Measurements from ENCODE around the gene PPP1R9A.

Gene PPP1R9A

DNA sequence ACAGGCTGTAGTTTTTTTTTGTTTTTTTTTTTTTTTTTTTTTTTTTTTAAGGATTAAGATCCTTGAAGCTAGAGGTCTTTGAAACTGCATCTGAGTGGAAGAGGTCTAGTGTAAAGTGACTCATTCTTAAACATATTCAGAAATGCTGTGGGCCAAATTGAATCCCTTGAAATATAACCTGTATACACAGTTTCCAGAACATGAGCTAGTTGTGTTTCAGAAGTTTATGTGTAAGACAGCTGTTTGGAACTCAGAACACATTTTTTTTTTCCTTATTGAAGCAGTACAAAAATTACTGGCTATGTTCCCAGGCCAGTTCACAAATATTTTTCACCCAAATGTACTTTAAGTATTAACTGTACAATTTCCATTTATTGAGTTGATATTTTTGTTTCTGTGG, 67.9 kb downstream of the PPP1R9A start:
- Histone ChIP-seq H3K4me2 (ENCODE audit: low read depth, low read length, poor library complexity, severe bottlenecking) (no peak overlapping the region), H3K27me3 (ENCODE audit: low read length) (no peaks in the 10 kb centered on the region), H3K9me2 (replicated peaks; ENCODE audit: insufficient read depth, low read length) (no peaks in the 10 kb centered on the region), H3K4me3 (ENCODE audit: insufficient read depth, low read length, poor library complexity, severe bottlenecking) (no peak overlapping the region), H3K36me3 (ENCODE audit: low read length) (no peaks in the 10 kb centered on the region), H4K20me1 (ENCODE audit: low read depth, low read length) (no peaks in the 10 kb centered on the region), H2AFZ (ENCODE audit: low read depth, low read length, severe bottlenecking) (no peak overlapping the region), H3K79me2 (ENCODE audit: insufficient read depth, low read length) (no peaks in the 10 kb centered on the region), H3K9me3 (ENCODE audit: insufficient read depth, low read length) (no peaks in the 10 kb centered on the region), H3K9ac (ENCODE audit: low read length) (no peak overlapping the region), H3F3A (ENCODE audit: insufficient read depth) (no peaks in the 10 kb centered on the region), H3K27ac (ENCODE audit: low read depth, low read length) (no peak overlapping the region)
- TF ChIP-seq, protein P1, sequence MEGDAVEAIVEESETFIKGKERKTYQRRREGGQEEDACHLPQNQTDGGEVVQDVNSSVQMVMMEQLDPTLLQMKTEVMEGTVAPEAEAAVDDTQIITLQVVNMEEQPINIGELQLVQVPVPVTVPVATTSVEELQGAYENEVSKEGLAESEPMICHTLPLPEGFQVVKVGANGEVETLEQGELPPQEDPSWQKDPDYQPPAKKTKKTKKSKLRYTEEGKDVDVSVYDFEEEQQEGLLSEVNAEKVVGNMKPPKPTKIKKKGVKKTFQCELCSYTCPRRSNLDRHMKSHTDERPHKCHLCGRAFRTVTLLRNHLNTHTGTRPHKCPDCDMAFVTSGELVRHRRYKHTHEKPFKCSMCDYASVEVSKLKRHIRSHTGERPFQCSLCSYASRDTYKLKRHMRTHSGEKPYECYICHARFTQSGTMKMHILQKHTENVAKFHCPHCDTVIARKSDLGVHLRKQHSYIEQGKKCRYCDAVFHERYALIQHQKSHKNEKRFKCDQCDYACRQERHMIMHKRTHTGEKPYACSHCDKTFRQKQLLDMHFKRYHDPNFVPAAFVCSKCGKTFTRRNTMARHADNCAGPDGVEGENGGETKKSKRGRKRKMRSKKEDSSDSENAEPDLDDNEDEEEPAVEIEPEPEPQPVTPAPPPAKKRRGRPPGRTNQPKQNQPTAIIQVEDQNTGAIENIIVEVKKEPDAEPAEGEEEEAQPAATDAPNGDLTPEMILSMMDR (IDR thresholded peaks at IDR 0.05; ENCODE audit: insufficient read depth, low read length, poor library complexity, severe bottlenecking), result no peak
- TF ChIP-seq EZH2phosphoT487 (conservative IDR thresholded peaks at IDR 0.05; ENCODE audit: low read length), result no peak

DNA sequence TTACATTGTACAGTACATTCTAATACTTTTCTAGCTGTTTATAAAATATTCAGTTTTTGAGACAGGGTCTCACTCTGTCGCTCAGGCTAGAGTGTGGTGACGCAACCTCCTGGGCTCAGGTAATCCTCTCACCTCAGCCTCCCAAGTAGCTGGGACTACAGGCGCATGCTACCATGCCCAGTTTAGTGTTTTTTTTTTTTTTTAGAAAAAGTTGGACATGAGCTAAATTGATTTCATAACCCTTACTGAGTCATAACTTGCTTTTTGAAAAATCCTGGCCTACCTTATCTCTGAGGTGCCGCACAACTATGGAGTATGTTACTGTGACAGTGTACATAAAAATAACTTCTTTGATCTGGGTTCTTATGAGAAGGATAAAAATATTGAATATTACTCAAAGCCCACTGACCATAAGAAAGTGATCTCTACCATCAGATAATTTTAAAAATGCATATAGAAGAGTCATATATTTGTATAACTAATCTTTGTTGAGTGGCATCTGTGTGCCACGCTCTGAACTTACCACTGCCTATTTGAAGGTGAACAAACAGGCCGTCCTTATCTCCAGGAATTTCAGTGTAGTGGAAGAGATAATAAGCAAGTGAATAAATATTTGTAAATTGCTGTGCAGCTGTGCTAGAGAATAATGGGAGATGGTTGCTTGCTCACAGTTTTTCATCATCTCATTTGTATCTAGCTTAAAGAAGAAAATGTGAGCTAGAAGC, 73.2 kb downstream of the PPP1R9A start:
- Histone ChIP-seq H3K9ac (ENCODE audit: low read length) (no peak overlapping the region), H3K79me2 (ENCODE audit: insufficient read depth, low read length) (no peaks in the 10 kb centered on the region), H4K20me1 (ENCODE audit: low read depth, low read length) (no peaks in the 10 kb centered on the region), H3K9me2 (replicated peaks; ENCODE audit: insufficient read depth, low read length) (no peaks in the 10 kb centered on the region), H3F3A (ENCODE audit: insufficient read depth) (no peaks in the 10 kb centered on the region), H3K36me3 (ENCODE audit: low read length) (no peaks in the 10 kb centered on the region), H3K27me3 (ENCODE audit: low read length) (no peaks in the 10 kb centered on the region), H3K9me3 (ENCODE audit: insufficient read depth, low read length) (no peaks in the 10 kb centered on the region), H3K4me2 (ENCODE audit: low read depth, low read length, poor library complexity, severe bottlenecking) (no peak overlapping the region), H3K4me3 (ENCODE audit: insufficient read depth, low read length, poor library complexity, severe bottlenecking) (no peak overlapping the region), H2AFZ (ENCODE audit: low read depth, low read length, severe bottlenecking) (no peak overlapping the region), H3K27ac (ENCODE audit: low read depth, low read length) (no peak overlapping the region)
- TF ChIP-seq, protein P1 (IDR thresholded peaks at IDR 0.05; ENCODE audit: insufficient read depth, low read length, poor library complexity, severe bottlenecking), result no peak
- TF ChIP-seq EZH2phosphoT487 (conservative IDR thresholded peaks at IDR 0.05; ENCODE audit: low read length), result no peak

DNA sequence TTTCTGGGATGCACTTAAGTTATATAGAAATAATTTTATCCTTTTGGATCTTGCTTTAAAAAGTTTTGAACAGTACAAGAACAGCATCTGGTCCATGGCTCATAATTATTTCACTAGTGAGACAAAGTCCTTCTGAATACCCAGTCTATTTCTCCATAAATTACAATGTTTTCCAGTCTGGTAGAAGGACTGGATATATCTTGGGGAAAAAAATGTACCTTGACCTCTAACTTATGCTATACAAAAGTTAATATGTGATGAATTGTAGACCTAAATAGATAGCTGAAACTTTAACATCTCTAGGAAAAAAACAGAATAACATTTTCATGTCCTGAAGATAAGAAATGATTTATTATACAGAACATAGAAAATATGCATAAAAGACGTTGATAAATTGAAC, 88.5 kb downstream of the PPP1R9A start:
- Histone ChIP-seq H3K9ac (ENCODE audit: low read length) (no peak overlapping the region), H3K9me3 (ENCODE audit: insufficient read depth, low read length) (no peaks in the 10 kb centered on the region), H3K79me2 (ENCODE audit: insufficient read depth, low read length) (no peaks in the 10 kb centered on the region), H3F3A (ENCODE audit: insufficient read depth) (no peaks in the 10 kb centered on the region), H3K27ac (ENCODE audit: low read depth, low read length) (no peak overlapping the region), H3K9me2 (replicated peaks; ENCODE audit: insufficient read depth, low read length) (no peaks in the 10 kb centered on the region), H4K20me1 (ENCODE audit: low read depth, low read length) (no peaks in the 10 kb centered on the region), H3K36me3 (ENCODE audit: low read length) (no peaks in the 10 kb centered on the region), H3K27me3 (ENCODE audit: low read length) (no peaks in the 10 kb centered on the region), H2AFZ (ENCODE audit: low read depth, low read length, severe bottlenecking) (no peak overlapping the region), H3K4me2 (ENCODE audit: low read depth, low read length, poor library complexity, severe bottlenecking) (no peak overlapping the region), H3K4me3 (ENCODE audit: insufficient read depth, low read length, poor library complexity, severe bottlenecking) (no peak overlapping the region)
- no peak for TF ChIP-seq EZH2phosphoT487 (conservative IDR thresholded peaks at IDR 0.05; ENCODE audit: low read length)
- TF ChIP-seq, protein P1 (IDR thresholded peaks at IDR 0.05; ENCODE audit: insufficient read depth, low read length, poor library complexity, severe bottlenecking), result no peak

All from SU-DHL-6 (cell line).